SIG-M5 (cell line): ENCODE measurements around the gene TNP2.

Experiments
- DNase-seq: peaks from one replicate; lab custom pipeline; 2025; lab: John Stamatoyannopoulos, UW

The TNP2 gene

GRCh38 chr16:11218604-11218962, 50.5 kb downstream of the TNP2 start:
- DNase-seq, result no peak
